CD4-positive, alpha-beta T cell treated with Interleukin-4 for 4 hours (primary cell): Measurements from ENCODE around the gene APBA3.

Experiments
- DNase-seq: peaks from one replicate; pipeline ENCODE4 v3.0.0-alpha.2; 2020

APBA3 gene

GRCh38 chr19:3745363-3746045 lies 16.0 kb downstream of the APBA3 start:
- DNase-seq: no peak

DNA sequence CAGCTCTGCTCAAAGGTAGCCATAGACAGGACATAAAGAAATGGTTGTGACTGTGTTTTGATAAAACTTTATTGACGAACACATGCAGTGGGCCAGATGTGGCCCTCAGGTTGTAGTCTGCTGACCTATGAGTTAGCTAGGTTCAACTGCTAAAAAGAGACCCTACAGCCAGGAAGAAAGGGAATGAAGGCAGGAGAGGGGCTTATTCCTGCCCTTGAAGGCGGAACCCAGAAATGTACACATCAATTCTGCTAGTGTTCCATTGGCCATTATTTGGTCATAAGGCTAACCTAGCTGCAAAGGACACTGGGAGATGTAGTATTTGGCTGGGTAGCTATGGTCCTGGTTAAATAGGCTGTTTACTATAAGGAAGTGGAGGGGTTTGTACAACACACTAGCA lies 18.0 kb downstream of the APBA3 start:
- no peak for DNase-seq

GRCh38 chr19:3740431-3740830 lies 21.1 kb downstream of the APBA3 start:
- no peak for DNase-seq

GRCh38 chr19:3738477-3739220 lies 22.8 kb downstream of the APBA3 start:
- no peak for DNase-seq

DNA sequence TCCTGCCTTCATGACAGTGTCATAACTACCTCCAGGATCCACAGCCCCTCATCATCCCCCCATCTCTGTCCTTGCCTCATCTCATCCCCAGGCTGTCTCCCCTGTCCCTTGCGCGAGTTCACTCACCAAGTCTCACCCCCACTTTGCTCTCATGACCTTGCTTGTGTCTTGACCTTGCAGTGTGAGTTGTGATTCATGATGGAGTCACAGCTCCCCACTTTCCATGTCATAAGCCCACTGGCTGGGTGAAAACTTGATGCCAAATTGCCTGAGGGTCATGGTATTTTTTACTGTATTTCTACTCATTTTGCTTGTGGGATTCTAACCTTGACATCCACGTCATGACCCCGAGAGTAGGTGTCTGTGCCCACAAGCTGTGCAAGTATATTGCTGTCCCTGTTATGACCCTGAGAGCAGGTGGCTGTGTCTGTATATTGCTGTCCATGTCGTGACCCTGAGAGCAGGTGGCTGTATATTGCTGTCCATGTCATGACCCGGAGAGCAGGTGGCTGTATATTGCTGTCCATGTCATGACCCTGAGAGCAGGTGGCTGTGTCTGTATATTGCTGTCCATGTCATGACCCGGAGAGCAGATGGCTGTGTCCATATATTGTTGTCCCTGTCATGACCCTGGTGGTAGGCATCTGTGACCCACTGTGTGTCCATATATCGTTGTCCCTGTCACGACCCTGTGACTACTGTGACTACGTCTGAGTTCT lies 23.8 kb downstream of the APBA3 start:
- no peak for DNase-seq

- DNase-seq: no peak
These were observed 25.3 kb downstream of the APBA3 start for GRCh38 chr19:3736106-3736724.

DNA sequence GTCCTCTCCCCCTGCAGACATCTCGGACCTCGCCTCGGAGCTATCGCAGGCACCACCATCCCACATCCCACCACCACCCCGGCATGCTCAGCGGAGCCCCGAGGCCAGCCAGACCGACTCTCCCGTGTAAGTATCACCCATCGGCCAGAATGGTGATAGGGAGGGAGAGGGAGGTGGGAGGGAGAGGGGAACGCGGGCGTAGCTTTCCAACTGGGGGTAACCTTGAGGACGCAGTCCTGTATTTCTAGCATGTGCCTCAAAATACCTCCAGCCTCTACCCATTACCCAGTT lies 27.2 kb downstream of the APBA3 start:
- DNase-seq: no peak

- no peak for DNase-seq
These were observed 27.8 kb downstream of the APBA3 start for GRCh38 chr19:3733549-3734309.

DNA sequence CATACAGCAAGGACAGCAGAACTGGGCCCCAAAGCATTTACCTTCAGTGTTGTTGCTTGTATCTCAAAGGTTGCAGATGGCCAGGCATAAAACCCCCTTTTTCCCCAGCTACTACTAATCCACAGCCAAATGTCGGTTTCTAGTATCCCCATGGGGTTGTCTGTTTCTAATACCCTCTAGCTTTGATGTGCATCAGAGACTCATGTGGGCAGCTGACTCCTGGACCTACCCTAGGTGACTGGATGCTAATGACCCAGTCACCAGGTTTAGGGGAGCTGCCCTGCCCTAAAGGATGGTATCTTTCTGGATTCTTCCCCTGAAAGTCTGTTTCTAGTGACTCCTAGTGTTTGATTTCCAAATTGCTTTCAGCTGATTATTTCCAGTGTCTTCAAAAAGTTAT lies 29.4 kb downstream of the APBA3 start:
- DNase-seq: no peak

- DNase-seq: no peak
These were observed 31.0 kb downstream of the APBA3 start for GRCh38 chr19:3730457-3730958.

DNA sequence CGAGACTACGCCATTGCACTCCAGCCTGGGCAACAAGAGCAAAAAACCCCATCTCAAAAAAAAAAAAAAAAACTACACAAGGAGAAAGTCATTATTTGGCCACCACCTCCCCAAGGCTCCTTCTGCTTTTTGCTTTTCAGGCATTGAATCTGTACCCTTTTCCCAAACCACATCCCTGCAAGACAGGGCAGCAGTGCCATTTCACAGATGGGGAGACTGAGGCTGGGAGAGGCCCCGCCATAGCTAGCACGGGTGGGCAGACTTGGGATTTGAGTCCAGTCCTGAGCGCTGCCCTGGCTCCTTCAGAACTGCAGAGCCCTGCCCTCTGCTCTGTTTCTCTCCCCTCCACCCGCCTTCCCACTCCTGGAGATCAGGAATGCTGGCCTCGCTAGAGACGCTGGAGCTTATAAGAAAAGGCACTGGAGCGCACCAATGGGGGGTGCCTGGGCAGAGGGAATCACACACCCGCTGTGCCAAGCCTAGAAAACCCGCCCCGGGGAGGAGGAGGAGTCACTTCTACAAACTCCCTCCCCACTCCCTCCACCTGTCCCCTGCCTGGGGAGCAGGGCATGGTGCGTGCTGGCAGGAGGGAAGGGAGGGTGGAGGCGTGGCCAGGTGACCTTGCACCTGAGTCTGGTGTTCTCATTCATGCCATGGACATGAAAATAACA lies 35.7 kb downstream of the APBA3 start:
- DNase-seq: no peak

GRCh38 chr19:3725121-3725520 lies 36.4 kb downstream of the APBA3 start:
- DNase-seq: no peak

- no peak for DNase-seq
These were observed 37.6 kb downstream of the APBA3 start for GRCh38 chr19:3723883-3724282.

DNA sequence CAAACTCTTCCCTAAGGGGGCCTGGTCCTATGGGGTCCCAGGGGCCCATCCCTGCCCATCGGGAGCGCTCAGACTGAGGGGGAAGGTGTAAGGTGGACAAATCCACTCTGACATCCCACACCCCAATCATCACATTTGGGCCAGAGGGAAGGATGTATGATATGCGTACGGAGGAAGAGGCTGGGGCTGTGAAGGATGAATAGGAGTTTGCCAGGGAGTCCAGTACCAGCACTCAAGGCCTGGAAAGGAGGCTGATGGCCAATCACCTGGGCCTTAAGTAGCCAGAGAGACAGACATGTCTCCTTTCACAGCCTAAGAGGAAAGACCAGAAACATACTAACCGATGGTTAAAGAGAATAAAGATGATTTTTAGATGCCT lies 38.4 kb downstream of the APBA3 start:
- no peak for DNase-seq

DNA sequence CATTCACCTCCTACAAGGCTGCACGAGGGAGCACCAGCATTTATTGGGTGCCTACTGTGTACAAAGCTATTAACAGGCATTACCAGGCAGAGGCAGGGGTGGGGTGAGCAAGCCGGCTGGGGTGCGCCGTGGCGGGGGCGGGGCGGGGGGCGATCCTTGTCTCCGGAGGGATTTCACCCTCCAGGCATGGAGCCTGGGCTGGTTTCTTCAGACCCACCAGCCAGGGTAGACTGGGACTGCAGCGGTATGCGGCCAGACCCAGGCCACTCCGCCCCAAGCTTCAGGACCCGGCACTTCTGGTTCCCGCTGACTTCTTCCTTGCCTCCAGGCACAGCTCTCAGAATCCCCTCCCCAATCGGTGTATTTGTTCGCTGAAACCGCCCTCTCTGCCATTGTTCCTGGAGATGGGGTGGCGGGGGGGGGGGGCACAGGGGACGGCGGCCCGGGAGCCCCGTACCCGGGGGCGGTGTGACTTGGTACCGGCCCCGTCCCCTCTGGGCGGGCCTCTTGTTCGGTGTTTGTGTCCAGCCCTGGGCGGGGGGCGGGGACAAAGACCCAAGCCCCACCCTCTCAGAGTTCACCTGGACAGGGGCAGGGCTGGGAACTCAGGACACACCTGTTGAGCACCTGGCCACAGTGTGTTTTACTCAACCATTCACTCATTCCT lies 38.9 kb downstream of the APBA3 start:
- DNase-seq: no peak

DNA sequence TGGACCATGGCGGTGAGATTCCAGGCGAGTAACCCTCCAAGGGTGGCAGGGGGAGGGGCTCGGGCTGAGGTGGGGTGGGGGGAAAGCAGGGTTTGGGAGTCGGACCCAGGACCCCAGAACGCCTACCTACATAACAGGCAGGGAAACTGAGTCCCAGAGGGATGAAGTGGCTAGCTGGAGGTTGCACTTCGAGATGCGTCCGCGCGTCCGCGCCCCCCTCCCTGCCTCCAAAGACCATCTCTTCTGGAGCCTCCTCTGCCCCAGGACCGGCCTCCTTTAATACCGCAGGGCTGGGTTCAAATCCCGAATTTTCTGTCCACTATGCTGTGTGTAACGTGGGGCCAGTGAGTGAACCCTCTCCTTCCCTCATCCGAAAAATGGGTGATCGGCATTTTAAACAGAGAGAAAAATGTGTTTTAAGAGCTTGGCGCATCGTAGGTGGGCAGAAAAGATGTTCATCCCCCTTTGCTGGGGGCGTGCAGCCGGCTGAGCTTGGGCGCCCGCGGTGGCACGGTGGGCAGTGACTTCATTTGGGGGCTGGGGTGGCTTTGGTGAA lies 39.5 kb downstream of the APBA3 start:
- no peak for DNase-seq

GRCh38 chr19:3721131-3721886 lies 40.2 kb downstream of the APBA3 start:
- DNase-seq: peak; percentile 90

DNA sequence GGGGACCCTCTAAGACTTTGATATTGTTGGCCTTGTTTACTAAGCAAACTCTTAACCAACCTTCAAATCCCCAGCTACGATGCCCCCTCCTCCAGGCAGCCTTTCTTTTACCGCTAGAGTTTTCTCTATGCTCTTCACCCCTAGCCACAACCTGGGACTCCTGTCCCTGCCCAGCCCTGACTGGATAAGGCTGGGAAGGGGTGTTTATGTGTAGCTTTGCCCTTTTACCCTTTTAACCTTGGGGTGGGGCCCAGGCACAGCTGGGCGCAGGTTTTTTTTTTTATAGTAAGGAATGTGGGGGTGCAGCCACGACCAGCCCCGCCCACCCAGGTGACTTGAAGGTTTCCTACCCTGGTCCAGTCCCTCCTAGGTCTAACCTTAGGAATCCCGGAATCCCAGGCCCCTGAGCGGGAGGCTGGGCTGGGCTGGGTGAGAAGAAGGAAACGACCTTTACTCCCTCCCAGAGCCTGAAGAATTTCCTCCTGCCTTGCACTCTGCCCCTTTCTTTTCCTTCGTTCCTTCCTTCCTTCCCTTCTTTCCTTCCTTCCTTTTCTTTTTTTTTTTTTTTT lies 41.1 kb downstream of the APBA3 start:
- no peak for DNase-seq

GRCh38 chr19:3719868-3720267 lies 41.6 kb downstream of the APBA3 start:
- no peak for DNase-seq

GRCh38 chr19:3716147-3716668 lies 45.3 kb downstream of the APBA3 start:
- DNase-seq: no peak
